Measurements from ENCODE around the gene RBM47.
"Not testable (repeated sequence)": the region's sequence is repeated elsewhere in the genome, so short reads cannot be mapped to it uniquely, and the experiment has no call there.

Gene RBM47

GRCh38 chr4:40562208-40562607 is 67.5 kb downstream of the RBM47 start:
- no peak for DNase-seq (ENCODE audit: low read depth)

GRCh38 chr4:40561543-40562177 is 68.0 kb downstream of the RBM47 start:
- DNase-seq (ENCODE audit: low read depth): not testable (repeated sequence)

GRCh38 chr4:40559585-40560465 is 69.8 kb downstream of the RBM47 start:
- DNase-seq (ENCODE audit: low read depth): no peak

DNA sequence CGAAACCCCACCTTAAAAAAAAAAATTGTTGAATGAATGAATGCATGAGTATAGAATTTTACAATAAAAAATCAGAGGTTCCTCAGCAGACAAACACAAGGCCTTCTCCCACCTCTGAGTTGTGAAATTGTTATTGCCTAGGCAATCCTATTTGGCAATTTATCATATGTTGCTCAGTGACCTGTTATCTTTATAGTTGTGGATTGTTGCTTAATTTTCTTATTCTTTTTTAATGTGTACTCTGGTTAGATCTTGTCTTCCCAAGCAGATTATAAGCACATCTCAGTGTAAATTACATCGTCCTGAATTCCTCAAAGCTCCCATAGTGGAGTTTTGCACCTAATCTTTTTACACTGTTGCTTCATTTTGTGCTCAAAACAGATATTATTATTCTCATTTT is 71.9 kb downstream of the RBM47 start:
- no peak for DNase-seq (ENCODE audit: low read depth)

DNA sequence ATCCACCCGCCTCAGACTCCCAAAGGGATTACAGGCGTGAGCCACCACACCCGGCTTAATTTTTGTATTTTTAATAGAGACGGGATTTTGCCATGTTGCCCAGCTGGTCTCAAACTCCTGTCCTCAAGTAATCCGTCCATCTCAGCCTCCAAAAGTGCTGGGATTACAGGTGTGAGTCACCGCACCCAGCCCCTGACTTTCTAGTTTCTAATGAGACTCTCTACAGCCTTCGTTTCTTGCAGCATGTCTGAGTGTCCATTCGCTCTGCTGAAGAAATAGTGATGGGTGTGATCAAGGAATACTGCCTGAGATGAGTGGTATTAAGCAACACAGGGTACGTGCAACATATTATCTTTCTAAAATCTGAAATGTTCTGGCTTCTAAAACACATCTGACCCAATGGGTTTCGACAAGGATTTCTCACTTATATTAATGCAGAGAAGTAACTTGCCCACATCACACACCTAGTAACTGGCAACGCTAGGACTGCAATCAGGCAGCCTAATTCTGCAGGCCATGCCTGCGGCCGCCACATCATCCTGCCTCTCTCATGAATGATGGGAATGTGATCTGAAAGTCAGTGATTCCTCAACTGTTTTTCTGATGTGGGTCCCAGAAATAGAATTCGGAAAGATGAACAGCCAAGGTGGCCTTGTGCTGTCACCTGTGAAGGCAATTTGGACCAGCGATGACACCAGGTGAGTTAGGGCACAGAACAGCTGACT is 74.3 kb downstream of the RBM47 start:
- no peak for DNase-seq (ENCODE audit: low read depth)

DNA sequence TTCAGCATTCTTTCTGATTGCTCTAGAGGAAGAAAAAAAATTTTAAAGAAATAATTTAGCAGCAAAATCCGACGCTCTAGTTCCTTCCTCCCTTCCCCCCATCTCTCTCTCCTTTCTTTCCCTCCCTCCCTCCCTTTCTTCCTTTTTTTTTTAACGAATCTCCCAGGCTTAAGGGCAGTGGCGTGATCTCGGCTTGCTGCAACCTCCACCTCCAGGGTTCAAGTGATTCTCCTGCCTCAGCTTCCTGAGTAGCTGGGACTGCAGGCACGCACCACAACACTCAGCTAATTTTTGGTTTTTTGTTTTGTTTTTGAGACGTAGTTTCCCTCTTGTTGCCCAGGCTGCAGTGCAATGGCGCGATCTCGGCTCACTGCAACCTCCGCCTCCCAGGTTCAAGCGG is 75.0 kb downstream of the RBM47 start:
- DNase-seq (ENCODE audit: low read depth): not testable (repeated sequence)

- no peak for DNase-seq (ENCODE audit: low read depth)
These were observed 75.7 kb downstream of the RBM47 start for GRCh38 chr4:40553995-40554394.

DNA sequence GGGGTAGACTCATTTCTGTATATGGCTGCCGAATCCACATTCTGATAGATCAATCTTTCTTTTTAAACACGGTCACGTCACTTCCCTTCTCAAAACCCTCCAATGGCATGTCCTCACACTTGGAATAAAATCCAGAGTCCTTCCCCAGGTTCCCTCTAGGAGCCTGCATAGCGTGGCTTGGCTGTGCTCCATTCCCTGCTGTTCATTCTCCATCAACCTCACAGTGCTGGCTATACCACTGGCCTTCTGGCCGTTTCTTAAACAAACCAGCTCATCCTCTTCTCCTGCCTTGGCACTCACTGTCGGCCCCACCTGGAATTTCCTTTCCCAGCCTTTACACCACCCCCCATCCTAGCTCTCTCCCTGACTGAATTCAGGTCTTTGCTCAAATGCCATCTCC is 77.1 kb downstream of the RBM47 start:
- no peak for DNase-seq (ENCODE audit: low read depth)

DNA sequence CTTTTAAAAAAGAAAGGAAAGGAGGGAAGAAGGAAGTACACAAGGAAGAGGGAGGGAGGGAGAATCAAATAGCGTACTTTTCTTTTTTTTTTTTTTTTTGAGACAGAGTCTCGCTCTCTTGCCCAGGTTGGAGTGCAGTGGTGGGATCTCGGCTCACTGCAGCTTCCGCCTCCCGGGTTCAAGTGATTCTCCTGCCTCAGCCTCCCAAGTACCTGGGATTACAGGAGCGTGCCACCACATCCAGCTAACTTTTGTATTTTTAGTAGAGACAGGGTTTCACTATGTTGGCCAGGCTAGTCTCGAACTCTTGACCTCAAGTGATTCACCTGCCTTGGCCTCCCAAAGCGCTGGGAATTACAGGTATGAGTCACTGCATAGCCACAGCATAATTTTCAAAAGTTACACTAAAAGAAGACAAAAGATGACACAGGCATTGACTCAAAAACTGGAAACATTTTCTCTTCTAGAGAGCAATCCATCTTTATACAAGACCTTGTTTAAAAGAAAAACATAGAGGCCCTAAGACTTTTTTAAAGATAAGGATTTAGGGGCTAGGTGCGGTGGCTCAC is 78.0 kb downstream of the RBM47 start:
- peak; percentile 30 for DNase-seq (ENCODE audit: low read depth)

DNA sequence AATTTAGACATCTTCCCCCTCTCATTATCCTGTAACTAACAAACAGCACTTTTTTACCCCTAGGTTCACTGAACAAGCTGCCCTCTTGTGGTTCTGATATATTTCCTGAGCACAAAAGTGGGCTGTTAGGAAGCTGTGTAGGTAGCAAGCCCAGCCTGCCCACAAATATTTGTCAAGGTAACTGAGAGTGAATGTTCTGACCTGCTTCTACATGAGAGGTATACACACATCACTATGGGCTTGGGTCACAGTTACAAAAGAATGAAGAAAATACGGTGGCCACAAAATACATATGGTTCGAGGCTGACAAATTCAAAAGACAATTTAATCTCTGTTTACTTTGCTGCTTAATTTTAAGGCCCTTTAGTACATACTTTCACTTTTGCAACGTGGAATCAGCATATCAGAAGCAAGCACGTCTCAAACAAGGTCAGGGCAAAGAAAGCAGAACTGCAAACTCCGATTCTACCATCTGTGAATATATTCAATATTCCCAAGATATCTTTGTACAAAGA is 78.7 kb downstream of the RBM47 start:
- DNase-seq (ENCODE audit: low read depth): no peak

DNA sequence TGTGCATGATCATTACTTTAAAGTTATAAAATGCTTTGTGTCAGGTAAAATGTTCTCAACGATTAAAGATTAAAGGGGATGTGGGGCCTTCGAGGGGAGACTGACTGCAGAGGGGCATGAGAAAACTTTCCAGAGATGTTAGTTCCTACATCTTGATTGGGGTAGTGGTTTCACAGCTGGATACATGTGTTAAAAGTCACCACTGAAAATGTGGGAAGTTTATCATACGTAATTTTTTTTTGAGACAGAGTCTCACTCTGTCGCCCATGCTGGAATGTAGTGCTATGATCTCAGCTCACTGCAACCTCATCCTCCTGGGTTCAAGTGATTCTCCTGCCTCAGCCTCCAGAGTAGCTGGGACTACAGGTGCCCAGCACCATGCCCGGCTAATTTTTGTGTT is 79.5 kb downstream of the RBM47 start:
- DNase-seq (ENCODE audit: low read depth): no peak

- DNase-seq (ENCODE audit: low read depth): no peak
These were observed 81.4 kb downstream of the RBM47 start for GRCh38 chr4:40548256-40548655.

DNA sequence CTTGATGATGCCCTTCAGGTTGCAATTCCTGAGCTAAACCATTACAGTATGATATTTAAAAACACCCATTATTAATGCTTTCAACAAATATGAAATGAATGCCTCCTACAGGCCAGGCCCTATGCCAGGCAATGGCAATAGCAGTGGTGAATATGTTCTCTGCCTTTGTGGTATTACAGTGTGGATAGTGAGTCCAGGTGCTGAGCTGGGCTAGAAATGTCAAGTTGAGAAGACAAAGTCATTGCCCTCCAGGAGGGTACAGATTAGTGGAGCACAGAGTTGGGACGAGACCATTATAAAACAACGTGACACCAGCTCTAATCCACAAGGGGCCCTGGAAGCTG is 81.9 kb downstream of the RBM47 start:
- DNase-seq (ENCODE audit: low read depth): no peak

- no peak for DNase-seq (ENCODE audit: low read depth)
These were observed 82.5 kb downstream of the RBM47 start for GRCh38 chr4:40546969-40547788.

DNA sequence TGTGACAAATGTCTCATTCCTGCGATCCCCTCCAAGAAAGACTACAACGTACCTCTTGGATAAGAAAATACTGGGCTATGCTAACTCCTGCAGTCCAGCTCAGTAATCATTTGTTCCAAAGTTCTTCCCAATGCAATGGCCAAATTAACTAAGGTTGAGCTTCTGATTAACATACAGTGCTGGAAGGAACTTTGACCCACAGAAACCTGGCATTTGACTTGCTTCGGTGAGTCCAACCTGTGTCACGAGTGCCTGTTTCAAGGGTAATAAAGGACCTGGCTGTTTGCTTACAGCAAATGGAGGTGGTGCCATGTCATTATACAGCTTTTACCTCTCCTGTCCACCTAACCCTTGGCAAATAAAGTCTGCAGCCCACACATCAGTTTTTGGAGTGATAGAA is 83.2 kb downstream of the RBM47 start:
- DNase-seq (ENCODE audit: low read depth): no peak

GRCh38 chr4:40545487-40545886 is 84.2 kb downstream of the RBM47 start:
- not testable (repeated sequence) for DNase-seq (ENCODE audit: low read depth)

DNA sequence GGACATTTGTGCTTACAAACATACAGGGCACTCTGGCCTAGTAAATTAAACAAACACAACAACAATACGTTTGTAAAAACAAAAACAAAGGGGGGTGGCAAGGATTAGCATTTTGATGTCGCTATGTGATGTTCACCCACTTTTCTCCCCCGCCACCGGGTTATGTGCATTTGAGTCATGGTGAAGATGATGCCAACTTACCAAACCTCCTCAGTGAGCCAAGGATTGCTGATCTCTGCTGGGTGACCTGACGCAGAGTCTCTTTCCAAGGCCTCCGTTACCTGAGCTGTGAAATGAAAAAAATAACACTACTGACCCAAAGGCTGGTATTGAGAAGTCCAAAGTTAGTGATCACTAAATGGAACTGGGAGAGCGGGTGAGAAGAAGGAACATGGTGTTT is 85.4 kb downstream of the RBM47 start:
- no peak for DNase-seq (ENCODE audit: low read depth)

DNA sequence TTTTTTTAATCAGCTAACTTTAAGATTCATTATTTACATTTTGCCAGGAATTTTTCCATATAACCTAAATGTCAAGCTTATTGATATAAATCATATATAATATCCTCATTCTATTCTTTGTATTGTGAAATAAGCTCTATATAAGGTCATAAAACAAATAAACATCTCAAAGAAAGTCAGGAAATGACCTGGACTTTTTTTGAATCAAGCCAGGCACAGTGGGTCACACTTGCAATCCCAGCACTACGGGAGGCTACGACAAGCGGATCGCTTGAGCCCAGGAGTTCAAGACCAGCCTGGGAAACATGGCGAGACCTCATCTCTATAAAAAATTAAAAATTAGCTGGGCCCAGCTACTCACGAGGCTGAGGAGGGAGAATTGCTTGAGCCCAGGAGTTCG is 88.9 kb downstream of the RBM47 start:
- no peak for DNase-seq (ENCODE audit: low read depth)

GRCh38 chr4:40536032-40536431 is 93.6 kb downstream of the RBM47 start:
- no peak for DNase-seq (ENCODE audit: low read depth)

DNA sequence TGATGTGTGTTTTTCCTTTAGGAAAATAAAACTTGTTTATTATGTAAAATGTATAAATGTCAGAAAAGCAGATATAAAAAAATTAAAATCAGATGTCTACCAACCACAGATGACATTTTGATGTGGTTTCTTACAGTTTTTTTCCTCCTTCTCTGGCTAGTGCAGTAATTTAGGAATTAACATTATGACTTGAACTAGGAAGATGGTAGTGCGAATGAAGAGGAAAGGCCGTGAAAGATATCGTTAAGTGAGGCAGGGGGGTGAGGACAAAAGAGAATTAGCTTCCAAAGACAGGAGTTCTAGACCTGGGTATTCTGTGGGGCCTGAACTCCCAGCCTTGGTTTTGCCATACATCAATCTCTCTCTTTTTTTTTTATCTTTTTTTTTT is 98.0 kb downstream of the RBM47 start:
- DNase-seq (ENCODE audit: low read depth): no peak

GRCh38 chr4:40530961-40531635 is 98.6 kb downstream of the RBM47 start:
- DNase-seq (ENCODE audit: low read depth): no peak
